GM12801 (cell line): ENCODE measurements around the gene FTO.

ENCODE experiments used
- CTCF ChIP-seq: IDR thresholded peaks from one replicate; pipeline ENCODE4 v1.5.1; 2011; ENCODE audit warnings: control low read depth; ENCODE audit not compliant: insufficient read length; ENCODE audit errors: extremely low read depth

FTO gene

GRCh38 chr16:53832896-53833544 lies 129.1 kb downstream of the FTO start:
- TF ChIP-seq CTCF, result no peak

GRCh38 chr16:53836142-53836541 lies 132.2 kb downstream of the FTO start:
- TF ChIP-seq CTCF, result no peak

- no peak for TF ChIP-seq CTCF
These were observed 132.7 kb downstream of the FTO start for GRCh38 chr16:53836680-53837079.

GRCh38 chr16:53837426-53837825 lies 133.5 kb downstream of the FTO start:
- TF ChIP-seq CTCF, result no peak

GRCh38 chr16:53839150-53839549 lies 135.2 kb downstream of the FTO start:
- no peak for TF ChIP-seq CTCF

GRCh38 chr16:53840456-53840855 lies 136.5 kb downstream of the FTO start:
- TF ChIP-seq CTCF, result no peak

GRCh38 chr16:53841884-53842283 lies 137.9 kb downstream of the FTO start:
- no peak for TF ChIP-seq CTCF
